HFFc6 (cell line): ENCODE data around the gene MEIS1. TPM values are rescaled to one million over a fixed set of nuclear protein-coding genes. Genes with fewer than 3 reads are reported as not detected.

Experiments used
- DNase-seq: peaks from one replicate; pipeline ENCODE4 v3.0.0-alpha.2; 2018
- H3K27ac Mint-ChIP-seq: 2 replicates; pipeline ENCODE4 v1.8.0; 2020; ENCODE audit warnings: mild to moderate bottlenecking, mixed read lengths
- H3K27me3 Mint-ChIP-seq: 2 replicates; pipeline ENCODE4 v1.8.0; 2021; ENCODE audit warnings: mild to moderate bottlenecking, moderate library complexity, mixed read lengths; ENCODE audit not compliant: insufficient read depth
- H3K36me3 Mint-ChIP-seq: 2 replicates; pipeline ENCODE4 v1.8.0; 2021; ENCODE audit warnings: low read depth, mixed read lengths
- H3K4me1 Mint-ChIP-seq: 2 replicates; pipeline ENCODE4 v1.8.0; 2020; ENCODE audit warnings: low read depth, mixed read lengths
- H3K4me3 Mint-ChIP-seq: 2 replicates; pipeline ENCODE4 v1.8.0; 2020; ENCODE audit warnings: mild to moderate bottlenecking, moderate library complexity, mixed read lengths
- H3K9me3 Mint-ChIP-seq: 2 replicates; pipeline ENCODE4 v1.8.0; 2020; ENCODE audit warnings: mild to moderate bottlenecking, mixed read lengths
- total RNA-seq, 6 experiments: library from RNA; stranded (reverse); fragmentation: NEBNext Ultra II Directional; extraction: Animal tissue kit (Norgen Biotek cat#: 25700); gene quantifications; 2 replicates in 1 of 6; 3 replicates in 5 of 6; pipeline ENCODE4 v1.2.3, GENCODE V29; 2021
- TF ChIP-seq, protein P1 (sequence below): fragments of 200-600 bp; sonication (generic); IDR thresholded peaks from 2 replicates; pipeline ENCODE4 v1.5.0; 2021; ENCODE audit warnings: antibody characterized with exemption, mild to moderate bottlenecking

MEIS1 gene
- total RNA-seq, 6 experiments from 2014 or later, result 69.1 to 85.4 (median 74.1) TPM

DNA sequence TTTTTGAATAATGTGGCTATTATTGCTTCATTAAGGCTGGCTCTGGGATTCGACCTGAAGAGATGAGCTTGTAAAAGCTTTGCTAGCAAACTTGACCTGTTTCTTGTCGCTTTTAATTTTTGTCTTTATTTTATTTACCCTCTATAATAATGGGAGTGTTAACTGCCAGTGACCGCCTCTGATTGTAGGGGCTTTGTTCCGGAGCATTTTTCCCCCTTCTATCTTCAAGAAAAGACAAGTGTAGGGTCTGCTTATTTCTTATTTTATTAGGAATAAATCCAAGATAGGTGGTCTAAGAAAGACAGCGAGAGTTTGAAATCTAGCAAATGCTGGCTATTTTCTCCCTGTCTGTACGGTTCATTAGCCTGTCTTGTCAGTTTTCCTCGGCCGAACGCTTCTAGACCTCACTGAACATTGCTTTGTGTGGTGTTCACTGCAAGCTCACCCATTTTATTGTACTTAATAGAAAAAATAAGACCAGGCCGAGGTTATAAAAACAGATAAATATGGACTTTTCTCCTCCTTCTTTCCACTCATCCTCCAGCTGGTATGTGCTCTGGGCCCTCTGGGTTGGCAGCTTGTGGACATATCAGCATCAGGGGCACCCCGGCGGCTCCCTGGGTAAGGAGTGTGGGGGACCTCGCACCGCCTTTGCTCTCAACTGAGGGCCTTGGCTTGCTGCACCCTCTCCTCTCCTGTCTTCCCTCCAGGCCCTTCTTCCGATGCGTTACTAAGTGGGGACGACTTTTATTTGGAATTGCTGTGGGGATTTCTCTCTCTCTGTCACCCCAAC is 8.5 kb downstream of the MEIS1 start:
- no peak for DNase-seq
- Mint-ChIP-seq H3K9me3 (no peaks in the 10 kb centered on the region), H3K4me1 (peaks cover 68% of the 10 kb centered on the region), H3K36me3 (peaks cover 77% of the 10 kb centered on the region), H3K27ac (peak overlapping the region; percentile 96), H3K4me3 (peak overlapping the region; percentile 96), H3K27me3 (peaks cover 18% of the 10 kb centered on the region)
- TF ChIP-seq, protein P1, sequence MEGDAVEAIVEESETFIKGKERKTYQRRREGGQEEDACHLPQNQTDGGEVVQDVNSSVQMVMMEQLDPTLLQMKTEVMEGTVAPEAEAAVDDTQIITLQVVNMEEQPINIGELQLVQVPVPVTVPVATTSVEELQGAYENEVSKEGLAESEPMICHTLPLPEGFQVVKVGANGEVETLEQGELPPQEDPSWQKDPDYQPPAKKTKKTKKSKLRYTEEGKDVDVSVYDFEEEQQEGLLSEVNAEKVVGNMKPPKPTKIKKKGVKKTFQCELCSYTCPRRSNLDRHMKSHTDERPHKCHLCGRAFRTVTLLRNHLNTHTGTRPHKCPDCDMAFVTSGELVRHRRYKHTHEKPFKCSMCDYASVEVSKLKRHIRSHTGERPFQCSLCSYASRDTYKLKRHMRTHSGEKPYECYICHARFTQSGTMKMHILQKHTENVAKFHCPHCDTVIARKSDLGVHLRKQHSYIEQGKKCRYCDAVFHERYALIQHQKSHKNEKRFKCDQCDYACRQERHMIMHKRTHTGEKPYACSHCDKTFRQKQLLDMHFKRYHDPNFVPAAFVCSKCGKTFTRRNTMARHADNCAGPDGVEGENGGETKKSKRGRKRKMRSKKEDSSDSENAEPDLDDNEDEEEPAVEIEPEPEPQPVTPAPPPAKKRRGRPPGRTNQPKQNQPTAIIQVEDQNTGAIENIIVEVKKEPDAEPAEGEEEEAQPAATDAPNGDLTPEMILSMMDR, result no peak

DNA sequence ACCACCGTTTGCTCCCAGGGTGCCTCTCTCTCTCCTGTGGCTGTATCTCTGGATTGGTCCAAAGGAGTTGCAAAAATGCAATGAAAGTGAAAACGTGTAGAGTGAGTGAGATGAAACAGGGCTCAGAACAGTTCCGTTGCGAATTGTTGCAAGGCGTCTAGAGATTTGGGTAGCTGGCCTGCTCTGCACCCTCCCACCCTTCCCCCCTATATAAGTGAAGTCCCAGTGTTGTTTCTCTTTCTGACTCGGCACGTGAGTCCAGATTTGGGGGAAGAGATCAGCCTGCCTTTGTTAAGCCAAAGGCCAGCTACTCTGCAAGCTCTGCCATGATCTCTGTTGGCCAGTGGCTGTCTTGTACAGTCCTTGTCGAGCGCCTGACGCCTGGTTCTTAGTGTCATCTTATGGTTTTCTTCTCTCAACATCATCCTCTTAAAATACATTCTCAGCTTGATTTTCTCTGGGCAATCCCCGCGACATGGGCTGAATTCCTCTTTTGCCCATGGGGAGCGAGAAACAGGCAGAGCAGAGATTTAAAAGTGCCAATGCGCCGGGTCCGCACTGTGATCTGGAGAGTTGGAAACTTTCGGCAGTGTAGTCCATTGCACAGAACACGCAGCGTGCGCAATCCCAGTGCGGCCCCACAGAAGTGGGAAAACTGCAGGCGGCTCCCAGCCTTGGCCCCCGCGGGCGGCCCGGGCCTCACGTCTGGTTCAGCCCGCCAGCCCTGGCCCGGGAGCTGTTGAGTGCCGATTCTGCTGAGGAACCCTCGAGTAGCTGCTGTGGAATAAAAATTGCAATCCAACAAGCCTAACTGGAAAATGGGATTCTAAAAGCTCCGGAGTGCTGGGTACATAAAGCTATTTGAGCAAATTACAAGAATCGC is 9.3 kb downstream of the MEIS1 start:
- peak; percentile 83 for DNase-seq
- Mint-ChIP-seq H3K27ac (peak overlapping the region; percentile 96), H3K36me3 (peaks cover 71% of the 10 kb centered on the region), H3K4me3 (peak overlapping the region; percentile 96), H3K4me1 (peaks cover 76% of the 10 kb centered on the region), H3K9me3 (no peaks in the 10 kb centered on the region), H3K27me3 (peaks cover 18% of the 10 kb centered on the region)
- TF ChIP-seq, protein P1, result no peak

DNA sequence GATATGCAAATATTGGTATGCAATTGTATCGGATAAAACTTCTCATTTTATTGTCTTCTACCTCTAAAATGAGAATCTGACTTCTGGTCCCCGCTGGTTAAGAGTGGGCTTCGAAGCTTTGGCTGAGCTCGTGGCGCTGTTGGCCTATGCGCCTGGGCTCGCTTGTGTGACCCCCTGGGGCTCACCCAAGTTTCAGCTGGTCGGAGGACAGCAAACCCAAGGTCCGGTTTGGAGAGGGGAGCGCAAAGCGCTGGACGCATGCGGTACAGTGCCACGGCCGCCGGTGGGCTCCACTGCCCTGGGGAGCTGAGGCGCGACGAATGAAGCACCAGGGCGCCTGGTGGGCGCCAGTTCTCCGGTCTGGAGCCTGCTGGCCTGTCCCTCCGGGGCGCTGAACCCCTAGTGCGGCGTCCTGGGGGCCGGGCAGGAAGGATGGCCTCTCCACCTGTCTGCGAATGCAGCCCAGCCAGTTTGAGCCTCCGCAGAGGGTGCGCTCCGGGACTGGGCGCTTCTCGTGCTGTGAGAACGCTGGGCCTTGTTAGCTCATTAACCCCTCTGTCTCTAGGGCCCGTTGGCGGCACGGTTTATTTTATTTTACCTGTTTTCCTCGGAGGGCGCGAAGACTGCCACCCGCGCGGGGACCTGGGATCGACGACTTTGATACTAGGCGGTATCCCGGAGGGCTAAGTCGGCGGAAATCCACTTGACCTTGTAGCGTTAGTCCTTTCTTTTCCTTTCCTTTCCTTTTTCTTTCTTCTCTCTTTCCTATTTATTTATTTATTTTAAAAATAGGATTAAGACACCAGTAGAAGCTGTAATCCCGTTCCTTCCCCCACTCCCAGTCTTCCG is 10.4 kb downstream of the MEIS1 start:
- Mint-ChIP-seq H3K9me3 (no peaks in the 10 kb centered on the region), H3K27me3 (peaks cover 9% of the 10 kb centered on the region), H3K4me3 (peak overlapping the region; percentile 96), H3K27ac (peak overlapping the region; percentile 96), H3K36me3 (peaks cover 61% of the 10 kb centered on the region), H3K4me1 (peaks cover 70% of the 10 kb centered on the region)
- TF ChIP-seq, protein P1, result peak; percentile 48
- no peak for DNase-seq

DNA sequence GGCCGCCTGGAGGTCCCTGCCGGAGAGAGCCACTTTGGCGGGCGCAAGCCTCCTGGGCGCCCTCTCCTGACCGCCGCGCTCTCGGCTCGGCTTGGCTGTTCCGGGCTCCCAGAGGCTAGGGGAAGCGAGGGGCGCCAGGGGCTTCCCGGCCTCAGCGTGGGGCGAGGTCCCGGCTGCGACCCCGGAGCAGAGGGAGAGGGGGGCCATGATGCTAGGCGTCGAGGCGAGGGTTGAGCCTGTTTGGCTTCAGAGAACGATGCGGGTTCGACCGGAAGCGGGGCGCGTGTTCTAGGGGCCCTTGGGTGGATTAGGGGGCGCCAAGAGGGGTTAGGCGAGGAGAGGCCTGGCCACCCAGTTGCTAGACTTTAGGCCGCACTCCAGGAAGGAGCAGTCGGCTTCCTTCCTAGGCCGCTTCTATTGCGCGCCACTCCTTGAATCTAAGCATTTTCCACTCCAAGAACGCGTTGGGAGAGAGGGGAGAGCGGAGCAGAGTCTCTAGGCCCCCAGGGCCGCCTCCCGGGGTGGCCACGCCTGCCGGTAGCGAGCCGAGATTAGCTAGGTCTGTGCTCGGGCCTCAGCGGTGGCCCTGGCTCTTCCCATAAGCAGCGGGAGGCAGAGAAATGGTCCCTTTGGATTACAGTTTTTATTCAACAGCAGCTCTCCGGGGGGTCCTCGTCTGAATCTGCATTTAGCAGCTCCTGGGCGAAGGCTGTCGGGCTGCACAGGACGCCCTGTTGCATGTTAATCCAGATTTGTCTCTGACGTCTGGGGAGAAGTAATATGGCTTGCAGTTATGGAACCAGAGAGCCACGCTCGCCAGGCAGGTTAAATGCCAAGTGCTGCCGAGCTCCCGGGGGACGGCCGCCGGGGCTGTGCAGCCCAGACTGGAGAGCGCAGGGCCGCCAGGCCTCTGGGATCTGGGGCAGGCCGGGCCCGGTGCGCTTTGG is 11.3 kb downstream of the MEIS1 start:
- H3K4me1 Mint-ChIP-seq, result peaks cover 70% of the 10 kb centered on the region

More for the DNA sequence above, 11.3 kb downstream of the MEIS1 start:
- Mint-ChIP-seq H3K27me3 (peaks cover 7% of the 10 kb centered on the region), H3K27ac (peak overlapping the region; percentile 96), H3K36me3 (peaks cover 58% of the 10 kb centered on the region), H3K9me3 (no peaks in the 10 kb centered on the region), H3K4me3 (peak overlapping the region; percentile 96)
- DNase-seq, result peak; percentile 42
- TF ChIP-seq, protein P1, result peak; percentile 5; the same call in 1 of the 2 replicates
